GM19455 (cell line): ENCODE results near the gene GJD2.

ENCODE experiments used
- ATAC-seq: cut with Tn5 transposase; IDR thresholded peaks from one replicate; pipeline ENCODE4 v1.9.1; 2021; ENCODE audit not compliant: unreplicated experiment

The GJD2 gene

GRCh38 chr15:34726406-34727100 is 28.2 kb downstream of the GJD2 start:
- ATAC-seq: no peak

GRCh38 chr15:34725556-34725955 is 29.2 kb downstream of the GJD2 start:
- no peak for ATAC-seq

- ATAC-seq: no peak
Measured at GRCh38 chr15:34724481-34724880, 30.3 kb downstream of the GJD2 start.

GRCh38 chr15:34722439-34722836 is 32.4 kb downstream of the GJD2 start:
- no peak for ATAC-seq

GRCh38 chr15:34721802-34722438 is 32.9 kb downstream of the GJD2 start:
- no peak for ATAC-seq

GRCh38 chr15:34721157-34721801 is 33.5 kb downstream of the GJD2 start:
- no peak for ATAC-seq

- ATAC-seq: no peak
Measured at GRCh38 chr15:34719695-34720094, 35.1 kb downstream of the GJD2 start.

- ATAC-seq: no peak
Measured at GRCh38 chr15:34718681-34719665, 35.8 kb downstream of the GJD2 start.

- no peak for ATAC-seq
Measured at GRCh38 chr15:34717729-34718128, 37.1 kb downstream of the GJD2 start.

- no peak for ATAC-seq
Measured at GRCh38 chr15:34716111-34716510, 38.7 kb downstream of the GJD2 start.

- ATAC-seq: no peak
Measured at GRCh38 chr15:34714476-34715121, 40.2 kb downstream of the GJD2 start.

GRCh38 chr15:34713635-34714034 is 41.2 kb downstream of the GJD2 start:
- ATAC-seq: no peak

- no peak for ATAC-seq
Measured at GRCh38 chr15:34709866-34710265, 44.9 kb downstream of the GJD2 start.

GRCh38 chr15:34708422-34708821 is 46.4 kb downstream of the GJD2 start:
- no peak for ATAC-seq

GRCh38 chr15:34701536-34701935 is 53.3 kb downstream of the GJD2 start:
- ATAC-seq: no peak
